SK-N-SH (cell line): ENCODE data around the gene FKBP7.

Experiments used
- CTCF ChIP-seq: fragments of 200-600 bp; sonication (generic); IDR thresholded peaks from 2 replicates; pipeline ENCODE4 v1.6.1; 2017; ENCODE audit warnings: antibody characterized with exemption, mild to moderate bottlenecking, moderate library complexity
- EP300 ChIP-seq, 2 experiments: IDR thresholded peaks; 2 replicates each; pipeline versions ENCODE4 v1.4.0 to v1.6.1; 2012; ENCODE audit warnings: borderline replicate concordance in 1 of 2, low read depth in 1 of 2, low read length in 1 of 2
- EZH2phosphoT487 ChIP-seq: fragments of 200-600 bp; sonication (generic); IDR thresholded peaks from 2 replicates; pipeline ENCODE4 v1.6.1; 2017; ENCODE audit warnings: low read depth, mixed run types, mild to moderate bottlenecking, antibody characterized with exemption, moderate library complexity, borderline replicate concordance
- RAD21 ChIP-seq: IDR thresholded peaks from 2 replicates; pipeline ENCODE4 v1.6.1; 2012; ENCODE audit warnings: mild to moderate bottlenecking, low read length
- USF2 ChIP-seq: fragments of 150-350 bp; IDR thresholded peaks from 2 replicates; pipeline ENCODE4 v1.6.1; 2017; ENCODE audit warnings: antibody characterized with exemption, low read length, low read depth, borderline replicate concordance

- no peak for TF ChIP-seq CTCF
- TF ChIP-seq EP300 (IDR thresholded peaks at IDR 0.05; ENCODE audit: borderline replicate concordance in 1 of 2, low read depth in 1 of 2, low read length in 1 of 2): no peak
- TF ChIP-seq USF2: no peak
- no peak for TF ChIP-seq RAD21
- TF ChIP-seq EZH2phosphoT487: no peak
Measured at GRCh38 chr2:178513876-178514275, 35.5 kb upstream of the FKBP7 start.
